Sigmoid colon (tissue), 4 donors: ENCODE data around the gene CYTH1.

Experiments
- EP300 ChIP-seq, 4 donors: sonication (generic); formaldehyde crosslinking; IDR thresholded peaks; one replicate each; pipeline ENCODE4 v1.6.1; 2017; ENCODE audit warnings: antibody characterized with exemption in 4 of 4
- POLR2A ChIP-seq, 2 donors: fragments of 450-650 bp; IDR thresholded peaks; one replicate each; pipeline ENCODE4 v1.6.1; 2016; ENCODE audit warnings: antibody characterized with exemption in 2 of 2, mild to moderate bottlenecking in 2 of 2, moderate library complexity in 2 of 2
- POLR2AphosphoS5 ChIP-seq, 4 donors: sonication (generic); formaldehyde crosslinking; IDR thresholded peaks; one replicate each; pipeline ENCODE4 v1.6.1; 2017; ENCODE audit warnings: antibody characterized with exemption in 4 of 4
- TF ChIP-seq, protein P1 (sequence below), 4 experiments: fragments of 450-650 bp in 3 of 4; fragments of 200-600 bp in 1 of 4; IDR thresholded peaks; one replicate each; pipeline ENCODE4 v1.5.1; 2016 to 2019; ENCODE audit warnings: antibody characterized with exemption in 4 of 4, mild to moderate bottlenecking in 3 of 4, moderate library complexity in 2 of 4

DNA sequence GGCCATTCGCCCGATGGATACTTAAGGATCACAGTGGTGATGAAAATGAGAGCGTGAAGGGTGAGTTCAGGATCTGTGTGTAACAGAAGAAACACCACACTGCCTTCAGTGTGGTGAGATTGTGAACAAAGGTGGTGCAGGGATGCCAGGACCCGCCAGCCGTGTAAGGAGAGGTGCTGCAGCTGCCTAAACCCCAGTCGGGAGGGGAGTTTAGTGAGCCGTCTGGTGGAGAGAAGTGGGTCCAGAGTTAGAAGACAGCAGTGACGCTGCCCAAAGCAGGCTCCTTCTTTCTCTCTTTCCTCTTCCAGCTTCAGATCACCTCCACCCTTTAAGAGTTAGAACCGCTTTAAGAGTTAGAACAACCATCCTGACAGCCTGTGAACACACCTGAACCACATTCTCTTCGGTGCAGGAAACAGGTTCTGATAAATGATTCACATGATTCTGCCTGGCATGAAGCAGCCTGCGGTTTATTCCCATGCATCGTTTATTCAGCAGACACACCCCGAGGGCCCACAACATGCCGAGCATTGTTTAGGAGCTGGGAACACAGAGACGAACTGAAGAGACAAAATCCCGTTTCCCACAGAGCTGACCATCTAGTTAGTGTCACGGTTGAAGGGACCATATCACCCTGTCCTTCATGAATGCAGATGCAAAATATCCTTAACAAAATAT lies 120.8 kb downstream of the CYTH1 start:
- TF ChIP-seq, protein P1, sequence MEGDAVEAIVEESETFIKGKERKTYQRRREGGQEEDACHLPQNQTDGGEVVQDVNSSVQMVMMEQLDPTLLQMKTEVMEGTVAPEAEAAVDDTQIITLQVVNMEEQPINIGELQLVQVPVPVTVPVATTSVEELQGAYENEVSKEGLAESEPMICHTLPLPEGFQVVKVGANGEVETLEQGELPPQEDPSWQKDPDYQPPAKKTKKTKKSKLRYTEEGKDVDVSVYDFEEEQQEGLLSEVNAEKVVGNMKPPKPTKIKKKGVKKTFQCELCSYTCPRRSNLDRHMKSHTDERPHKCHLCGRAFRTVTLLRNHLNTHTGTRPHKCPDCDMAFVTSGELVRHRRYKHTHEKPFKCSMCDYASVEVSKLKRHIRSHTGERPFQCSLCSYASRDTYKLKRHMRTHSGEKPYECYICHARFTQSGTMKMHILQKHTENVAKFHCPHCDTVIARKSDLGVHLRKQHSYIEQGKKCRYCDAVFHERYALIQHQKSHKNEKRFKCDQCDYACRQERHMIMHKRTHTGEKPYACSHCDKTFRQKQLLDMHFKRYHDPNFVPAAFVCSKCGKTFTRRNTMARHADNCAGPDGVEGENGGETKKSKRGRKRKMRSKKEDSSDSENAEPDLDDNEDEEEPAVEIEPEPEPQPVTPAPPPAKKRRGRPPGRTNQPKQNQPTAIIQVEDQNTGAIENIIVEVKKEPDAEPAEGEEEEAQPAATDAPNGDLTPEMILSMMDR (IDR thresholded peaks at IDR 0.05) = no peak
- TF ChIP-seq POLR2A (IDR thresholded peaks at IDR 0.05) (no peak), POLR2AphosphoS5 (IDR thresholded peaks at IDR 0.05) (no peak), EP300 (IDR thresholded peaks at IDR 0.05) (no peak)
